NCI-H510A (cell line): Measurements from ENCODE around the gene RUNDC1.
A peak's percentile ranks its signal among the peaks of the same experiment; 100 is the strongest.
"Not testable (repeated sequence)": the region's sequence is repeated elsewhere in the genome, so short reads cannot be mapped to it uniquely, and the experiment has no call there.

Source experiments
- DNase-seq: peaks from one replicate; lab custom pipeline; 2025; lab: John Stamatoyannopoulos, UW

The RUNDC1 gene

DNA sequence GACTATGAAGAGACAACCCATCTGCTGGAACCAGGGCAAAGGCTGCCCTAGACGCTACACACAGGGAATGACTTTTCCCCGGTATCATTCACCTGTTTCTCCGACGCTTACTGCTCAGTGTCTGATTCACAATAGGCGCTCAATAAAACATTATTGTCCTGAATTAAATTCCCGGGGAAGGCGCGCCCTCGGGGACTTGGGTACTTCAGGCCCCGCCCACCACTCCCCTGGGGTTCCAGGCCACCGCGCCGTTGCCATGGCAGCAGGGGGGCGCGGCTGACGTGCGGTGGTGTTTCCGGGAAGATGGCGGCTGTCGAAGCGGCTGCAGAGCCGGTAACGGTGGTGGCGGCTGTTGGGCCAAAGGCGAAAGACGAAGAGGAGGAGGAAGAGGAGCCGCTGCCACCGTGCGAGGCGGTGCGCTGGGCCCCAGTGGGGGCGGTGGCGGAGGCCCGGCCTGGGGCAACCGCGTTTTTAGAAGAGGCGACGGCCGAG lies at the start of gene RUNDC1:
TSS of gene RUNDC1 (plus strand) at position 292 of the 492 bp plus-strand sequence. CDS start at position 304, 12 bp downstream.
- DNase-seq = peak; percentile 86

DNA sequence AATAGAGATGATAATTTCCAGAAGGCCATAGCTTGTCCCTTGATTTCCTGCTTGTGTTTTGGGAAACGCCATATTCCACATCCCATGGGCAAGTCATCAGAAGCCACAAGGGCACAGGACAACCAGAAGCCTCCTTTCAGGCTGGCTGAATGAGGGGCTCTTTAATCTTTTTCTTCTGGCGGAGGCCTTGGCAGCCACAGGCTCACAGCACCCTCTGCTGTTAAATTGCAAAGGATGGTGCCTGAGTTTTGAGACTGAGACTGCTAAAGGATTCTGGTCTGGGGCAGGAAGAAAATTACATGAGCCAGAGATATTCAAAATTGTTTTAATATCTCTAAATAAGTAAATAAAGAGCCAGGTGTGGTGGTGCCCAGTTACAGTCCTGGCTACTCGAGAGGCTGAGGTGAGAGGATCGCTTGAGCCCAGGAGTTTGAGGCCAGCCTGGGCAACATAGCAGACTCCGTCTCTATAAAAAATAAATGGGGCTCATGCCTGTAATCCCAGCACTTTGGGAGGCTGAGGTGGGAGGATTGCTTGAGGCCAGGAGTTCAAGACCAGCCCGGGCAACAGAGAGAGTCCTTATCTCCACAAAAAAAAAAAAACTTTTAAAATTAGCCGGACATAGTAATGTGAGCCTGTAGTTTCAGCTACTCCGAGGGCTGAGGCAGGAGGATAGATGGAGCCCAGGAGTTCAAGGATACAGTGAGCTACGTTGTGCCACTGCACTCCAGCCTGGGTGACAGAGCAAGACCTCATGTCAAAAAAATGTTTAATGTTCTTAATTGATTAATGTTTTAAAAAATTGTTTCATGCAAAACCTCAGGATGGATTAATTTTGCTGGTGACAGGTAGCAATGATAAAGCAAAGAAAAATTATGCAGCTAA lies 42.4 kb upstream of the RUNDC1 start:
- no peak for DNase-seq

DNA sequence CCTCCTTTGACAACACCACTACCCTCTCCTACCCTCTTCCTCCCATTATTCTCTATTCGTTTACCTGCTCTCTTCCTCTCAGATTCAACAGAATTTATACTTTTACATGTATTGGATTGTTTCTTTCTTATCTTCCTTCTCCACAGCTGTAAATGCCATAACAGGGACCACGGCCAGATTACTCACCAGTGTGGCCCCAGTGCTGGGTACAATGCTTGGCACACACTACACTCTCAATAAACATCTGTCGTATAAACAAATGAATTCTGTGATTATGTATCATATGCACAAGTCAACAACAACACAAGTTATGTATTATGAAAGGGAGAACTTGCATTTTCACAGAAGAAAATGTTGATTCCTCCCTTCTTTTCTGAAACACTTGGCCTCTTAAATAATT lies 36.2 kb upstream of the RUNDC1 start:
- DNase-seq = no peak

DNA sequence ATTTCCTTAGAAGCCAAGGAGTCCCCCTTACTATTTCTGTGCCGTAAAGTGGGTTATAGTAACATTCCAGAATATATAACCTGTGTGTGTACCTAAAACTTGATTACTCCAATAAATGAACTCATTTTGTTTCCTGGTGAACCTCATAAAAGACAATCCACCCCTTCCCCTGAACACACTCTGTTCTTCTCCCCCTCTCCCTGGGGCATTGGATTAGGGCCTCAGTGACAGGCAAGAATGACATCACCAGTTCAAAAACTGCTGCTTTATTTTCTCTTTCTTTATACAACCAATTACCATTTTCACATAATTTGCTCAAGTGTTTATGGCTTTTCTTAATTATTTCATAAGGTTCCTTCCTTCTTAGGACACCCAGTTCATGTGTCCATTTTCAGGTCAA lies 33.6 kb upstream of the RUNDC1 start:
- no peak for DNase-seq

DNA sequence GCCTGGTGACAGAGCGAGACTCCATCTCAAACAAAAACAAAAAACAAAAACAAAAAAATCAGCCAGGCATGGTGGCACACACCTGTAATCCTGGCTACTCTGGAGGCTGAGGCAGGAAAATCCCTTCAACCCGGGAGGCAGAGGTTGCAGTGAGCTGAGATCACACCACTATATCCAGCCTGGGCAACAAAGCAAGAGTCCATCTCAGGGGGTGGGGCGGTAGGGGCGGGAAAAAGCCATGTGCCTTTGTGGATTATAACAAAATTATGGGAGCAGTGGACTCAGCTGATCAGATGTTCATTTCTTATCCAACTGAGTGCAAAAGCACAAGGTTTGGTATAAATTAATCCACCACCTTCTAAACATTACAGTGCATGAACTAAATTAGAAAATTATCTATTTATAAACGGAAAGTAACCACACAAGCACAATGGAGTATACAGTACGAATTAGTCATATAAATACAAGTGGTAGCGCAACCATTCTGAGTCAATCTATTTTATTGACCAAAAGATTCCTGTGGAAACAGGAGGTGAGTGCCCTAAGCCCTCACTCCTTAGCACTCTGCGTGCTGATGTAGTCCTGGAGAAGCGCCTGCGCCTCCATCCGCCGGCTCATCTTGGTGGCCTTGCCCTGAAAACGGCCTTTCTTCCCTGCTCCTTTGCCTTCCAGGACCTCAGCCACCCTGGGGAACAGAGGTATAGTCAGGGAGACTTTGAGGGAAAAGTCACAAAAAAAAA lies 30.2 kb upstream of the RUNDC1 start:
- no peak for DNase-seq

DNA sequence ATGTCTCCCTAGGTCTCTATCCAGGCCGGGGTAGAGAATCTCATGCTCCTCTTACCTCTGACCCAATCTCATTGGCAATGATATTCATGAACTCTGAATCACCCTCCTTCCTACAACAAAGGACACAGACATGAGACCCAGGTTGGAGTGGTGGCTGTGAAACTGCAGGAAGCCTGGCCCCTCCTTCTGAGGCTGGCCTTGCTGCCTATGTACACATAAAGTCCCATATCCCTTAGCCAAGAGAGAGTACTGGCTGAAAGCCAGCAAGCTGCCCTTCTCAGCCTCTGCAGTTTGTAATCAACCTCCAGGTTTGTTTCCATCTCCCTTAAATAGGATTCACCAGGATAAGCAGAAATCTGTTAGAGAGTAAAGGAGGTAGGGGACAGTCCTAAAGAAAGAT lies 26.7 kb upstream of the RUNDC1 start:
- DNase-seq = no peak

DNA sequence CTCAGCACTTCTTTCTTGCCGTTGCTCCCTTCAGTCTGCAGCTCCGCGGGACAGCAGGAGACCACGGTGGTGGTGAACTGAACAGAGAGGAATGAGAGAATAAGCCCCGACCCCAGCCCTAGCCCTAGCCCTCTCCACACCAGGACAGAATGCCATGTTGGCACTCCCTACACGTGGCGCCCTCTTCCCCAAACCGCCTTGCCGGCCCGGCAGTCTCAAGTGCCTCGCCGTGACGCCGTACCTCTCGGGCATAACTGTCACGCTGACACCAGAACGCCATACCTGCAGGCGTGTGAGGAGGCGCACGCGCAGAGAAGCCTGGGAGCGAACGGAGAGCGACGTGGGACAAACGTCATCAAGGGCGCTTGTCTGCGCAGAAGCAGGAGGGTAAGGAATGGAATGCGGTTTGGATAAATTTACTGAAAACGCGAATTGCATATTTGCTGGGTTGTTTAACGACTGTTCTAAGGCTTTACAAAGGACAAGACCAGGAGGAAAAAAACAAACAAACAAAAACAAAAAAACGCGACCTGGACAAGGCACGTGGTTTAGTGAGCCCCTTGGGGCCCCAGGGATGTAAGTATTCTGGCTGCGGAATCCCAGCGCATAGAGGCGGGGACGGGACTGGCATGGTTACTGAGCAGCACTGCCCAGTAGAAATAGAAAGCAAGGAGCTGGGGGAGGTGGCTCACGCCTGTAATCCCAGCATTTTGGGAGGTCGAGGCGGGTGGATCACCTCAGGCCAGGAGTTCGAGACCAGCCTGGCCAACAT lies 16.0 kb upstream of the RUNDC1 start, which contains the start of gene AARSD1:
TSS of gene AARSD1 (minus strand) at position 294 of the 772 bp plus-strand sequence. CDS start at position 280, 14 bp downstream.
- DNase-seq = peak; percentile 87

DNA sequence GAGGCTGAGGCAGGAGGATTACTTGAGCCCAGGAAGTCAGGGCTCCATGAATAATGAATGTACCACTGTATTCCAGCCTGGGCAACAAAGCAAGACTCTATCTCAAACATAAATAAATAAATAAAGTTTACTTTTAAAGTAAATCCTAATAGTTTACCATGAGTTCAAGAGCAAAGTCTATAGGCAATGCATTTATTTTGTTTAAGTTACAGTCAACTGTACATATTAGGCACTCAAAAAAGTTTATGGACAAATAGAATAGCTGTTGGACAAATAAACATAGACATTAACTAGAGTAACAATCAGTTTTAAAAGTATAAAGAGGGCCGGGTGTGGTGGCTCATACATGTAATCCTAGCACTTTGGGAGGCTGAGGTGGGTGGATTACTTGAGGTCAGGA lies 12.4 kb upstream of the RUNDC1 start:
- no peak for DNase-seq

DNA sequence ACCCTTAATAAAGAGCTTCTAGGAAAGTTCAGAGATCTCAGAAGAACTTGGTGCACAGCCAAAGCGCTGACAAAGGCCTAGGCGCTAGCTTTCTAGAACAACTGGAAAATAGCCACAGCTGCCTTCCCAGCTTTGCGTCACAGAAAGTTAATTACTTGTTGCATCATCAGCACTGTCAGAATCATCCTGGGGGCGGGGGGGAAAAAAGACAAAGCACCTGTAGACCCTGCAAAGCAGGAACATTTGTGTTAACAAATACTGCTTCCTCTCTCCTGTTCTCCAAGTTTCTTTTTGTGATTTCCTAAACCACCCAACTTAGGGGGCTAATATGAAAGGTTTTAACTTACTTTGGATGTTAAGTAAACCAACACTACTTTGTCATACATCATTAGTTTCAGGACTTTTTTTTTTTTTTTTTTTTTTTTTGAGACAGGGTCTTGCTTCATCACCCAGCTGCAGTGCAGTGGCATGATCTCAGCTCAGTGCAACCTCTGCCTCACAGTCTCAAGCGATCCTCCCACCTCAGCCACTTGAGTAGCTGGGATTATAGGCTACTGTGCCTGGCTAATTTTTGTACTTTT lies 11.3 kb upstream of the RUNDC1 start:
- DNase-seq = no peak

DNA sequence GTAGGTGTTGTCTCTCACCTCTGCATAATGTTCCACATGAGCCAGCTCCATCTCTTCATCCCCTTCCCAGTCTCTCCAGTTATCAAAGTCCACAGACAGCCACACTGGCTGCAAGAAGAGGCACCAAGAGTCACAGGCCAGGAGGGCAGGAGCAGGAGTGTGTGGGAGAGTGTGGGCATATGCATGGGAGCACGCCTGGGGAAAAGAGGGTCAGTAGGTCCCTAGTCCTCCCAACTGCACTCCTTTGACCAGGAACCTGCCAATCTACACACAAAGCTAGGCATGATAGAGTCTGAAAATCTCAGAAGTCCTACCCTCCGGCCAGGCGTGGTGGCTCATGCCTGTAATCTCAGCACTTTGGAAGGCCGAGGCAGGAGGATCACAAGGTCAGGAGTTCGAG lies 8.8 kb upstream of the RUNDC1 start:
- no peak for DNase-seq

DNA sequence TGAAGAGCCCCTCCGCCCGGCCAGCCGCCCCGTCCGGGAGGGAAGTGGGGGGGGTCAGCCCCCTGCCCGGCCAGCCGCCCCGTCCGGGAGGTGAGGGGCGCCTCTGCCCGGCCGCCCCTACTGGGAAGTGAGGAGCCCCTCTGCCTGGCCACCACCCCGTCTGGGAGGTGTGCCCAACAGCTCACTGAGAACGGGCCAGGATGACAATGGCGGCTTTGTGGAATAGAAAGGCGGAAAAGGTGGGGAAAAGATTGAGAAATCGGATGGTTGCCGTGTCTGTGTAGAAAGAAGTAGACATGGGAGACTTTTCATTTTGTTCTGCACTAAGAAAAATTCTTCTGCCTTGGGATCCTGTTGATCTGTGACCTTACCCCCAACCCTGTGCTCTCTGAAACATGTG lies 7.0 kb upstream of the RUNDC1 start:
- not testable (repeated sequence) for DNase-seq

DNA sequence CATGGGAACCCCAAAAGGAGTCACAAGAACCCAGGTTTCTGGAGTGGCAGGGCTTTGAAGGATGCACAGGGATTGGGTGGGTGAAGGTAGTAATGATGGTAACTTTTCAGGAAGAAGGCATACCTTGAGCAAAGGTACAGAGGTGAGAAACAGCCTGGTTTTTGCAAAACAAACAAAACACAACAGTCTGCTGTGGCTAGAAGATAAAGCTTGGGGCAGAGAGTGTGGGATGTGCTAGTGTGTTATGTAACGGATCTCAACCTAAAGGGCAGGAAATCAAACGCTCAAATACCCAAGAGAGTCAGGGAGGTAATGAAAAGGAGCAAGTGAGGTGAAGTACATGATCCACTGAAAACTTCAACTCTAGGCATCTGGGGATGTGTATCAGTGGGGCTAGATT lies 5.1 kb upstream of the RUNDC1 start:
- no peak for DNase-seq

DNA sequence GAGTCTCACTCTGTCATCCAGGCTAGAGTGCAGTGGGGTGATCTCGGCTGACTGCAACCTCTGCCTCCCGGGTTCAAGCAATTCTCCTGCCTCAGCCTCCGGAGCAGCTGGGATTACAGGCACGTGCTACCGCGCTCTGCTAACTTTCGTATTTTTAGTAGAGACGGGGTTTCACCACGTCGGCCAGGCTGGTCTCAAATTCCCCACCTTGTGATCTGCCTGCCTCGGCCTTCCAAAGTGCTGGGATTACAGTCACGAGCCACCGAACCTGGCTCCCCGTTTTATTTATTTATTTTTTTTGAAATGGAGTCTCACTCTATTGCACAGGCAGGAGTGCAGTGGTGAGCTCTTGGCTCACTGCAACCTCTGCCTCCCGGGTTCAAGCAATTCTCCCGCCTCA lies 4.7 kb upstream of the RUNDC1 start:
- DNase-seq = not testable (repeated sequence)

DNA sequence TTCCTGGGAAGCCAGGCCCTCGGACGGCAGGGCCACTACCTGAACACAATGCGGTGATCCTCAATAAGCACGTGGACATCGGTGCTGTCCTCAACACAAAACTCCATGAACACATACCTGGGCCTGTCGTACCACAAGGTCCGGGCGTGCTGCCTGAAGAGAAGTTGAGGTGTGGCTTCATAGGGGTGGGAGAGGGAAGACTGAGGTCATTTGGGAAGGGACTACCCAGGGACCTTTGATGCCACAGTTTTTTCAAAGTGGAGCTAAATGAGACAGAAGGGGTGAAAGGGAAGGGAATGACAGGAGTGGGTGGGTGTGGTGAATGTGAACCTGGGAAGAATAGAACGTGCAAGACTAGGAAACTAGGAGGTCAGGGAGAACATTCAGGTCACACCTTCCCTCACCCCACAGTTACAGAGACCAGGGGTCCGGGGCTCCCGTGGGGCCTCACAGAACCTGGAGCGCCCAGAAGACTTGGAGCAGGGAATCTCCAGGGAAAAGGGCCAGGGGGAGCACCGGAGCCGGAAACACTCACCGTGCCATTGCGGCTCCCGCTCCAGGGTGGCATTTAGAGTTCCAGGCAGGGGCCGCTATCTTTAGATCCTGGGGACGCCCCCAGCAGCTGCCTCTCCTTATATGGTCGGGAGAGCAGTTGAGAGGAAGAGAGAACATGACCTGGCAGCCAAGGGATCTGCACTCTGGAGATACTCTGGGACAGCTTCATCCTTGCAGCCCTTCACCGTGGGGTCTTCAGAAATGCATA lies 673 bp upstream of the RUNDC1 start, which contains the start of gene PTGES3L:
TSS of gene PTGES3L (minus strand) at position 570 of the 763 bp plus-strand sequence. CDS start at position 543, 27 bp downstream.
- peak; percentile 68 for DNase-seq

DNA sequence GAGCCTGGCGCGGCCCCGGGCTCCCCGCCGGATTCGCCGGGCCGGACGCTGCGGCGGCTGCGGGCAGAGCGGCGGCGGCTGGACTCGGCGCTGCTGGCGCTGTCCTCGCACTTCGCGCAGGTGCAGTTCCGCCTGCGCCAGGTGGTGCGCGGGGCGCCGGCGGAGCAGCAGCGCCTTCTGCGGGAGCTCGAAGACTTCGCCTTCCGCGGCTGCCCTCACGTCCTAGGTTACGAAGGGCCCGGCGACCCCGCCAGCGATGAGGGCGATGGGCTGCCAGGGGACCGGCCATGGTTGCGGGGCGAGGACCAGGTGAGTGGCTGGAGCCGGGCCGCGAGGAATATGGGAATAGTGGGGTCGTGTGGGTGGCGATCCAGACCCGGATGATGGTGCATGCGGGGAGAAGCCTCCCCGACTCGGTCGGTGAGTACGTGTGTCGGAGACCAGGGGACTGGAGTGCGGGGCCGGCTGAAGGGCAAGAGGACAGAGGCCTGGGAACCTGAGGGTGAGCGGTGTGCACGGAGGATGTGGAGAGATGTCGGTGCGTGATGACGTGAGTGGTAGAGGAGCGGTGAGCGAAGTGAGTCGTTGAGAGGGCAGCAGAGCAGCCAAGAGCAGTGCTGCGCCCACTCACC lies 517 bp downstream of the RUNDC1 start:
- DNase-seq = peak; percentile 39

DNA sequence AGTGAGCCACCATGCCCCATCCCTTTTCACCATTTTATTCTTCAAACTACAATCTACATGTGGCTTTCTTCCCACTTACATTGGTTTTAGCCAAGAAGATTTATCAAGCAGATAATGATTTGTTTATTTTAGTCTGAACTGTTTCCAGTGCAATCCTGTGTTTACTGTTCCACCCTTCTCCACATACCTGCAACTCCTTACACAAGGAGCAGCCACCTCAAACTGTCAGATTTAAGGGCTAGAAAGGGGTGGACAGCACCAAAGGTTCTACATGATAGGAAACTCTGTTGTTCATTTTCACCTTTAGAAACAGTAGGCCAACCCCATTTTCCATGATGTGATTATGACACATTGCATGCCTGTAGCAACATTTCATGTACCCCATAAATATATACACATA lies 1.9 kb downstream of the RUNDC1 start:
- DNase-seq = no peak

DNA sequence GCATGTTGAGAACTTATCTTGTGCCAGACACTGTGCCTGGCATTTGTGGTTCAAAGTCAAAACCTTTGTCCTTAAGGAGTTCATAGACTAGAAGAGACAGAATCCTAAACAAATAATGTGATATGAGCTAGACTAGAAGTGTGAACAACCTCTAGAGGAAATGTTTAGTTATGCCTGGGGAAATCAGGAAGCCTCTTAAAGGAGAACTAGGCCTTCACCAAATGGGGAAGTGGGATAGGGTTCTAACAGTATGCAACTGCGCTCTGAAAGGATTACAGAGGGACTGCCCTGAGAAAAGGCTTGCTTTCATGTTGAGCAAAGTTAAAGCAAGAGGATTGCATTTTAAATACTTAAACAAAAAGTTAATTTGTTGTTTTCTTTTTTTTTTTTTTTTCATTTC lies 4.9 kb downstream of the RUNDC1 start:
- DNase-seq = no peak

DNA sequence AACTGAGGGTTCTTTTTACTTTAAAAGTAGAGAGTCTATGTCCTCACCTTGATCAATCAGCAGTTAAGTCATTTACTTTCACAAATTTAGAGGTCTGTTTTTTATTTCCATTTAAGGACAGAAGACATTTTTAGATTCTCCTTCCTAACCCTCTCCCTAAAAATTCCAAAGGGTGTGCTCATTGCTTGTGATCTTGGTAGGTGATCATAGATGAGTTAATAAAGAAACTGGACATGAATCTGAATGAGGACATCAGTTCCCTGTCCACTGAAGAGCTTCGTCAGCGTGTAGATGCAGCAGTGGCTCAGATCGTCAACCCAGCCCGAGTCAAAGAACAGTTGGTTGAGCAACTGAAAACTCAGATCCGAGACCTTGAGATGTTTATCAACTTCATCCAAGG lies 8.8 kb downstream of the RUNDC1 start:
- no peak for DNase-seq

DNA sequence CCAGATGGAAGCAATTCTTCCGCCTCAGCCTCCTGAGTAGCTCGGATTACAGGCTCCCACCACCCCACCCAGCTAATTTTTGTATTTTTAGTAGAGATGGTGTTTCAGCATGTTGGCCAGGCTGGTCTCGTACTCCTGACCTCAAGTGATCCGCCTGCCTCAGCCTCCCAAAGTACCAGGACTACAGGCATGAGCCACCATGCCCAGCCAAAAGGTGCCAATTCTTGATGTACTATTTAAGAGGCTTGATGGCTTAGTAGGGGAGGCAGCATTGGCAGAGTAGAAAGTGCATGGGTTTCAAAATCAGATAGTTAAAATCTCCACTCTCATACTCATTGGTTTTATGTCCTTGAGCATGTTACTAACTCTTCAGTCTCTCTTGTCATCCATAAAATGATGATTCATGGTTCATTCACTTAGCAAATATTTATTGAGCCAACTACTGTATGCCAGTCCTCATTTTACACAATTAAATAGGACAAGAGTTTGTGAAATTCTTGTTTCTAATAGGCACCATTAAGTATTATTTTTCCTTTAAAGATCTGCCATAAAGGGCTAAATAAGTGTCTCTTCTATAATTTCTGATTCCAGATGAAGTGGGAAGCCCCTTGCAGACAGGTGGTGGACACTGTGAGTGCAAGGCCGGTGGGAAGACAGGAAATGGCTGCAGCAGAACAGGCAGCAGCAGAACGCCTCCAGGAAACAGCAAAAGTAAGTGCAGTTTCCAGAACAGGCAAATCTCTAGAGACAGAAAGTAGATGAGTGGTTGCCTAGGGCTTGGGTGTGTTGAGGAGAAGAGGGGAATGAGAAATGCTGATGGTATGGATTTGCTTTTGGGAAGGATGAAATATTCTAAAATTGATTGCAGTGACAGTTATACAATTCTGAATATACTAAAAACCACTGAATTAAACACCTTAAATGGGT lies 9.6 kb downstream of the RUNDC1 start:
- no peak for DNase-seq
